GM18502 (cell line): ENCODE results near the gene MSI2.

Experiments used
- ATAC-seq: cut with Tn5 transposase; IDR thresholded peaks from one replicate; pipeline ENCODE4 v1.9.1; 2021; ENCODE audit warnings: mild to moderate bottlenecking; ENCODE audit not compliant: unreplicated experiment, poor library complexity

MSI2 gene

GRCh38 chr17:57332501-57332900, 76.2 kb downstream of the MSI2 start:
- ATAC-seq = no peak

- no peak for ATAC-seq
These were observed 79.0 kb downstream of the MSI2 start for GRCh38 chr17:57335195-57335792.

GRCh38 chr17:57337390-57337789, 81.1 kb downstream of the MSI2 start:
- no peak for ATAC-seq

- peak; percentile 81 for ATAC-seq
These were observed 82.1 kb downstream of the MSI2 start for GRCh38 chr17:57338257-57338914.

- no peak for ATAC-seq
These were observed 84.0 kb downstream of the MSI2 start for GRCh38 chr17:57340160-57340981.

GRCh38 chr17:57341611-57342540, 85.6 kb downstream of the MSI2 start:
- ATAC-seq = no peak

- no peak for ATAC-seq
These were observed 86.8 kb downstream of the MSI2 start for GRCh38 chr17:57342963-57343589.

GRCh38 chr17:57343717-57344116, 87.4 kb downstream of the MSI2 start:
- ATAC-seq = no peak

GRCh38 chr17:57344261-57344660, 87.9 kb downstream of the MSI2 start:
- no peak for ATAC-seq

- ATAC-seq = no peak
These were observed 93.4 kb downstream of the MSI2 start for GRCh38 chr17:57349541-57350247.

GRCh38 chr17:57350266-57350665, 93.9 kb downstream of the MSI2 start:
- no peak for ATAC-seq

GRCh38 chr17:57352665-57353175, 96.4 kb downstream of the MSI2 start:
- ATAC-seq = no peak

GRCh38 chr17:57354673-57355072, 98.3 kb downstream of the MSI2 start:
- no peak for ATAC-seq

GRCh38 chr17:57355090-57355859, 99.0 kb downstream of the MSI2 start:
- ATAC-seq = no peak

- ATAC-seq = no peak
These were observed 99.9 kb downstream of the MSI2 start for GRCh38 chr17:57356153-57356718.

- ATAC-seq = peak; percentile 62
These were observed 100.5 kb downstream of the MSI2 start for GRCh38 chr17:57356719-57357391.

- ATAC-seq = peak; percentile 33
These were observed 101.1 kb downstream of the MSI2 start for GRCh38 chr17:57357392-57357784.
